ENCODE results near the gene PLOD2.

GRCh38 chr3:146180376-146180775 is 19.4 kb upstream of the PLOD2 start:
- TF ChIP-seq CTCF (conservative IDR thresholded peaks at IDR 0.05; ENCODE audit: low read depth, low read length) (no peak), POLR2A (IDR thresholded peaks at IDR 0.05; ENCODE audit: low read depth, low read length) (no peak), USF2 (IDR thresholded peaks at IDR 0.05; ENCODE audit: low read depth, low read length) (no peak), RAD21 (IDR thresholded peaks at IDR 0.05; ENCODE audit: low read length) (no peak), MXI1 (IDR thresholded peaks at IDR 0.05; ENCODE audit: borderline replicate concordance, low read depth, low read length) (no peak)

Data from IMR-90 (cell line).